CD4-positive, alpha-beta T cell (primary cell): Measurements from ENCODE around the gene CCL1. TPM values are rescaled to one million over a fixed set of nuclear protein-coding genes. Genes with fewer than 3 reads are reported as not detected.

Source experiments
- ATAC-seq: fragments of 200-7000 bp; cut with Tn5 transposase; one replicate; pipeline ENCODE4 v1.10.0; 2022; ENCODE audit warnings: mild to moderate bottlenecking; ENCODE audit not compliant: poor library complexity
- CTCF ChIA-PET: fragments of 350-600 bp; sonication (Branson Sonifier 250); formaldehyde crosslinking; loops from one replicate; lab custom pipeline; 2021; ENCODE audit warnings: antibody characterized with exemption, inconsistent platforms; lab: Charles Lee
- POLR2A ChIA-PET: fragments of 350-600 bp; sonication (Branson Sonifier 250); formaldehyde crosslinking; loops from one replicate; lab custom pipeline; 2021; ENCODE audit warnings: antibody characterized with exemption, inconsistent platforms; lab: Charles Lee
- DNase-seq, 14 experiments: peaks; one replicate each; pipeline ENCODE4 v3.0.0-alpha.2; 2013 to 2020; ENCODE audit warnings: mixed read lengths in 2 of 14
- H3K27ac ChIP-seq, 2 donors: one replicate each; pipeline versions ENCODE4 v1.5.1 to v1.7.0; 2013; ENCODE audit warnings: low read length in 2 of 2, low read depth in 1 of 2, mild to moderate bottlenecking in 1 of 2
- H3K27me3 ChIP-seq, 2 experiments: 1 replicate in 1 of 2; 2 replicates in 1 of 2; pipeline versions ENCODE4 v1.6.1 to v1.7.0; 2013; ENCODE audit warnings: low read length in 2 of 2, control low read depth in 1 of 2, mild to moderate bottlenecking in 1 of 2, moderate library complexity in 1 of 2; ENCODE audit not compliant: insufficient read depth in 2 of 2, control insufficient read depth in 1 of 2
- H3K36me3 ChIP-seq: one replicate; pipeline ENCODE4 v1.6.1; 2013; ENCODE audit warnings: low read length, control low read depth; ENCODE audit not compliant: insufficient read depth
- H3K4me1 ChIP-seq: one replicate; pipeline ENCODE4 v1.6.1; 2013; ENCODE audit warnings: low read length, control low read depth; ENCODE audit not compliant: insufficient read depth
- H3K4me3 ChIP-seq: one replicate; pipeline ENCODE4 v1.5.1; 2013; ENCODE audit warnings: mild to moderate bottlenecking, low read length, moderate library complexity
- H3K9me3 ChIP-seq, 2 experiments: 1 replicate in 1 of 2; 2 replicates in 1 of 2; pipeline versions ENCODE4 v1.6.1 to v1.7.0; 2013; ENCODE audit warnings: low read length in 2 of 2, mild to moderate bottlenecking in 2 of 2, control low read depth in 1 of 2, moderate library complexity in 1 of 2; ENCODE audit not compliant: control insufficient read depth in 1 of 2, insufficient read depth in 1 of 2
- H3K27ac Mint-ChIP-seq: one replicate; pipeline ENCODE4 v1.8.0; 2020; ENCODE audit warnings: mixed read lengths
- H3K27me3 Mint-ChIP-seq: one replicate; pipeline ENCODE4 v1.8.0; 2021; ENCODE audit warnings: mixed read lengths
- H3K36me3 Mint-ChIP-seq: one replicate; pipeline ENCODE4 v1.8.0; 2021; ENCODE audit warnings: low read depth, mixed read lengths
- H3K4me1 Mint-ChIP-seq: one replicate; pipeline ENCODE4 v1.8.0; 2021; ENCODE audit warnings: low read depth, mixed read lengths
- H3K4me3 Mint-ChIP-seq: one replicate; pipeline ENCODE4 v1.8.0; 2020; ENCODE audit warnings: mild to moderate bottlenecking, mixed read lengths
- H3K9me3 Mint-ChIP-seq: one replicate; pipeline ENCODE4 v1.8.0; 2020; ENCODE audit warnings: mixed read lengths
- intact Hi-C, 2 experiments: fragments of 100-400 bp; cut with DNase I in 1 of 2; cut with micrococcal nuclease in 1 of 2; formaldehyde crosslinking; loops; one replicate each; pipeline versions ENCODE4 v1.15.1 to v1.9.0; 2023 to 2025; cut with DNase I, micrococcal nuclease
- total RNA-seq, 174 experiments: library from RNA in 2 of 174; stranded (reverse) in 2 of 174; gene quantifications; one replicate each; pipeline ENCODE4 v1.2.3 and lab custom pipeline; 2021 to 2026
- TF ChIP-seq, protein P1 (sequence below): fragments of 200-600 bp; IDR thresholded peaks from one replicate; pipeline ENCODE4 v1.8.0; 2022; ENCODE audit warnings: antibody characterized with exemption, mild to moderate bottlenecking

Gene CCL1
- total RNA-seq, 2 experiments from 2014 or later = not detected

DNA sequence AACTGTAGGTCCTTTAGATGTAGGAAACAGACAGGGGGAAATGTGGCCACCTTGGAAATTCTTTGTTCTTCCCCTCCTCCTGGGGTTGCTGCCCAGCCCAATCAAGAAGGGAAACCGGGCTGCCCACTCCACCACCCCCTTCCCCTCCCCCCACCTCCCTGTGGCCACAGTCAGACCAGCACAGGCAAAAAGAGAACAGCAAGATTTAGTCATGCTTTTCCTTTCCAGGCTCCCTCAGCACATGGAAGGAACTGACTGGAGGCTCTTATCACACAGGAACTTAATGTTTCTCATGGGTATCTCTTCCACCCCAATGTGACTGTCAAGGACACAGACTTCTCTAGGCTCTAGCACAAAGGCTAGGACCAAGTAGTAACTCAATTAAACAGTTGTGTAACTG lies 3.0 kb upstream of the CCL1 start:
- Histone ChIP-seq H3K27me3 (no peaks in the 10 kb centered on the region), H3K9me3 (no peaks in the 10 kb centered on the region), H3K27ac (no peak overlapping the region), H3K4me3 (no peak overlapping the region), H3K36me3 (no peaks in the 10 kb centered on the region), H3K4me1 (peaks cover 2% of the 10 kb centered on the region)
- H3K4me1 Mint-ChIP-seq = peaks cover 9% of the 10 kb centered on the region
- ATAC-seq (no peak), DNase-seq (peak in 2 of 14 experiments; percentile 31 to 39)
- H3K27me3 Mint-ChIP-seq = peaks cover 5% of the 10 kb centered on the region
- no peaks in the 10 kb centered on the region for H3K9me3 Mint-ChIP-seq
- intact Hi-C loops = no loop called here
- TF ChIP-seq, protein P1, sequence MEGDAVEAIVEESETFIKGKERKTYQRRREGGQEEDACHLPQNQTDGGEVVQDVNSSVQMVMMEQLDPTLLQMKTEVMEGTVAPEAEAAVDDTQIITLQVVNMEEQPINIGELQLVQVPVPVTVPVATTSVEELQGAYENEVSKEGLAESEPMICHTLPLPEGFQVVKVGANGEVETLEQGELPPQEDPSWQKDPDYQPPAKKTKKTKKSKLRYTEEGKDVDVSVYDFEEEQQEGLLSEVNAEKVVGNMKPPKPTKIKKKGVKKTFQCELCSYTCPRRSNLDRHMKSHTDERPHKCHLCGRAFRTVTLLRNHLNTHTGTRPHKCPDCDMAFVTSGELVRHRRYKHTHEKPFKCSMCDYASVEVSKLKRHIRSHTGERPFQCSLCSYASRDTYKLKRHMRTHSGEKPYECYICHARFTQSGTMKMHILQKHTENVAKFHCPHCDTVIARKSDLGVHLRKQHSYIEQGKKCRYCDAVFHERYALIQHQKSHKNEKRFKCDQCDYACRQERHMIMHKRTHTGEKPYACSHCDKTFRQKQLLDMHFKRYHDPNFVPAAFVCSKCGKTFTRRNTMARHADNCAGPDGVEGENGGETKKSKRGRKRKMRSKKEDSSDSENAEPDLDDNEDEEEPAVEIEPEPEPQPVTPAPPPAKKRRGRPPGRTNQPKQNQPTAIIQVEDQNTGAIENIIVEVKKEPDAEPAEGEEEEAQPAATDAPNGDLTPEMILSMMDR = no peak
- no peak overlapping the region for H3K27ac Mint-ChIP-seq
- no peak overlapping the region for H3K4me3 Mint-ChIP-seq
- ChIA-PET CTCF (no interaction called here), POLR2A (no interaction called here)
- H3K36me3 Mint-ChIP-seq = no peaks in the 10 kb centered on the region

DNA sequence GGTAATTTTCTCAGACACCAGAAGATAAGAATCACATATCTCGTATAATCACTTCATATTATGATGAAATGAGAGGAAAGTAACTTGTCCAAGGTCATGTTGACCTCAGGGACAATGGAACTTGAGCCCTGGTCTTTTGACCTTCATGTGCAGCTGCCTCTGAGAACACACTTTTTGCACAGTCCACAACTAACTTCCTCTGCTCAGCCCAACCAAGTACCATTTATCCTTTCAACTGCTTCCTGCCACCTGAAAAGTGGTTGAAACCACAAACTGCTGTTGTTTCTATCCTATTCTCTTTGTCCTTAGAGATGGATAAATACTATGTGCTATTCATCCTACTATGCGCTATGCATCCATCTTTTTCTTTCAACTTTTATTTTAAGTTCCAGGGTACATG lies 2.3 kb upstream of the CCL1 start:
- no peak overlapping the region for H3K4me3 Mint-ChIP-seq
- peaks cover 2% of the 10 kb centered on the region for H3K4me1 ChIP-seq
- peaks cover 5% of the 10 kb centered on the region for H3K27me3 Mint-ChIP-seq
- no peaks in the 10 kb centered on the region for H3K36me3 Mint-ChIP-seq
- DNase-seq (no peak), ATAC-seq (no peak)
- TF ChIP-seq, protein P1 = no peak
- no peaks in the 10 kb centered on the region for H3K9me3 ChIP-seq
- peaks cover 9% of the 10 kb centered on the region for H3K4me1 Mint-ChIP-seq
- no peak overlapping the region for H3K27ac Mint-ChIP-seq
- H3K9me3 Mint-ChIP-seq = no peaks in the 10 kb centered on the region
- ChIA-PET POLR2A (no interaction called here), CTCF (no interaction called here)
- H3K27ac ChIP-seq = no peak overlapping the region
- no peaks in the 10 kb centered on the region for H3K27me3 ChIP-seq
- intact Hi-C loops = no loop called here
- H3K36me3 ChIP-seq = no peaks in the 10 kb centered on the region
- H3K4me3 ChIP-seq = no peak overlapping the region

DNA sequence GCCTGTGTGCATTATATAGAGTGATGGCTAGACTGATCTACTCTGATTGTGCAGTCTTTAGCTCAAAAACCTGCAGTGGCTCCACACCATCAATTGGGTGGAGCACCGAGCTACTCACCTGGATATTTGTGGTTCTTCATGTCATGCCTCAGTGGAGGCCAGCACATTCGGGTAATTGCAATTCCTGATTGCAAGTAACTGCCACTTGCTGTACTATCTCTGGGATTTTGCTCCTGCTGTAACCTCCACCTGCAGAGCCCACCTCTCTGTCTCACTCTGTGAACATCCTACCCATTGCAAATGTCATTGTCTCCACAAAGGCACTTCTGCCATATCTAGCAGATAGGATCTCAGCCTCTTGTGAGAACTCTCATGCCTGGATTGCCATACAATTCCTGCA lies 1.7 kb upstream of the CCL1 start:
- Mint-ChIP-seq H3K27ac (no peak overlapping the region), H3K4me1 (peaks cover 9% of the 10 kb centered on the region), H3K4me3 (no peak overlapping the region), H3K9me3 (no peaks in the 10 kb centered on the region), H3K27me3 (peaks cover 5% of the 10 kb centered on the region), H3K36me3 (no peaks in the 10 kb centered on the region)
- no peak for ATAC-seq
- Histone ChIP-seq H3K4me3 (no peak overlapping the region), H3K27me3 (no peaks in the 10 kb centered on the region), H3K36me3 (no peaks in the 10 kb centered on the region), H3K27ac (no peak overlapping the region), H3K9me3 (no peaks in the 10 kb centered on the region), H3K4me1 (no peaks in the 10 kb centered on the region)
- intact Hi-C loops = no loop called here
- ChIA-PET CTCF (no interaction called here), POLR2A (no interaction called here)
- TF ChIP-seq, protein P1 = no peak
- no peak for DNase-seq
